ENCODE measurements around the gene MMS22L.

GRCh38 chr6:97145691-97146090, 137.3 kb downstream of the MMS22L start:
- TF ChIP-seq, protein P1, sequence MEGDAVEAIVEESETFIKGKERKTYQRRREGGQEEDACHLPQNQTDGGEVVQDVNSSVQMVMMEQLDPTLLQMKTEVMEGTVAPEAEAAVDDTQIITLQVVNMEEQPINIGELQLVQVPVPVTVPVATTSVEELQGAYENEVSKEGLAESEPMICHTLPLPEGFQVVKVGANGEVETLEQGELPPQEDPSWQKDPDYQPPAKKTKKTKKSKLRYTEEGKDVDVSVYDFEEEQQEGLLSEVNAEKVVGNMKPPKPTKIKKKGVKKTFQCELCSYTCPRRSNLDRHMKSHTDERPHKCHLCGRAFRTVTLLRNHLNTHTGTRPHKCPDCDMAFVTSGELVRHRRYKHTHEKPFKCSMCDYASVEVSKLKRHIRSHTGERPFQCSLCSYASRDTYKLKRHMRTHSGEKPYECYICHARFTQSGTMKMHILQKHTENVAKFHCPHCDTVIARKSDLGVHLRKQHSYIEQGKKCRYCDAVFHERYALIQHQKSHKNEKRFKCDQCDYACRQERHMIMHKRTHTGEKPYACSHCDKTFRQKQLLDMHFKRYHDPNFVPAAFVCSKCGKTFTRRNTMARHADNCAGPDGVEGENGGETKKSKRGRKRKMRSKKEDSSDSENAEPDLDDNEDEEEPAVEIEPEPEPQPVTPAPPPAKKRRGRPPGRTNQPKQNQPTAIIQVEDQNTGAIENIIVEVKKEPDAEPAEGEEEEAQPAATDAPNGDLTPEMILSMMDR (IDR thresholded peaks at IDR 0.05) = no peak
- TF ChIP-seq POLR2A (IDR thresholded peaks at IDR 0.05) = no peak
- no peak for TF ChIP-seq EP300 (IDR thresholded peaks at IDR 0.05; ENCODE audit: low read depth)

Measured in transverse colon (tissue), 3 donors.